GM12801 (cell line): ENCODE results near the gene LATS2.

Experiments used
- TF ChIP-seq, protein P1 (sequence below): IDR thresholded peaks from one replicate; pipeline ENCODE4 v1.5.1; 2011; ENCODE audit warnings: control low read depth; ENCODE audit not compliant: insufficient read length; ENCODE audit errors: extremely low read depth

LATS2 gene

DNA sequence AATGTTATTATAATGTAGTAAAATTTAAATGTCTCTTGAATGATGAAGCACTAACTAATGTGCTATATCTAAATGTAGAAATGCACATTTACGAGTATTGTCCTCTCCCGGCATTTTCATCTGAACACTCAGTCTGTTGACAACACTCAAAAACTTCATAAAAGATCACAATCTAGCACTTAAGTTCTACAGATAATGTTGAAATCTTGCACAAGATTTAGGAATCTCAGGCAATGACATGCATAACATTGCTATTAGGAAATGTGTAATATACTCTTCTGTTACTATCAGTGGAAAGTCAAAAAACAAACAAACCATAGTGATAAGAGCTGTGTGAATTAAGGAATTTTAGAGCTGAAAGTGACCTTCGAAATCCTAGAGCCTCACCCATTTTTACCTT, 121.3 kb downstream of the LATS2 start:
- TF ChIP-seq, protein P1, sequence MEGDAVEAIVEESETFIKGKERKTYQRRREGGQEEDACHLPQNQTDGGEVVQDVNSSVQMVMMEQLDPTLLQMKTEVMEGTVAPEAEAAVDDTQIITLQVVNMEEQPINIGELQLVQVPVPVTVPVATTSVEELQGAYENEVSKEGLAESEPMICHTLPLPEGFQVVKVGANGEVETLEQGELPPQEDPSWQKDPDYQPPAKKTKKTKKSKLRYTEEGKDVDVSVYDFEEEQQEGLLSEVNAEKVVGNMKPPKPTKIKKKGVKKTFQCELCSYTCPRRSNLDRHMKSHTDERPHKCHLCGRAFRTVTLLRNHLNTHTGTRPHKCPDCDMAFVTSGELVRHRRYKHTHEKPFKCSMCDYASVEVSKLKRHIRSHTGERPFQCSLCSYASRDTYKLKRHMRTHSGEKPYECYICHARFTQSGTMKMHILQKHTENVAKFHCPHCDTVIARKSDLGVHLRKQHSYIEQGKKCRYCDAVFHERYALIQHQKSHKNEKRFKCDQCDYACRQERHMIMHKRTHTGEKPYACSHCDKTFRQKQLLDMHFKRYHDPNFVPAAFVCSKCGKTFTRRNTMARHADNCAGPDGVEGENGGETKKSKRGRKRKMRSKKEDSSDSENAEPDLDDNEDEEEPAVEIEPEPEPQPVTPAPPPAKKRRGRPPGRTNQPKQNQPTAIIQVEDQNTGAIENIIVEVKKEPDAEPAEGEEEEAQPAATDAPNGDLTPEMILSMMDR, result no peak

DNA sequence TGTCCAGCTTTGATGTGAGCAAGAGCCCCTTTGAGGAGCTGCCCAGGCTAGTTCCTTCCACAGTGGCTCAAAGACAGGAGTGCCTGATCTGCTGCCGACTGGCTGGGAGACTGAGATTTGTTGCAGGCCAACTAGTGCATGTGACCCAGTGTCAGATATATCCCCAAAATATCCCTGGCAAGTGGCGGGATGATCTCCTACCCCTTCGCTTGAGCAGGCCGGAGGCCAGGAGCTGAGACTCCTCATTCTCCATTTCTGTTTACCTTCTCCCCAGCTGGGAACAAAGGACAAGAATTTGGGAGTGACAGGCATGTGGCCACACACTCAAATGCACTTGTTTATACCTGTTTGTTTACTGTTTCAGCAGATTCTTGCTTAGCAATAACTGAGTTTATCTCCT, 121.7 kb downstream of the LATS2 start:
- TF ChIP-seq, protein P1, result no peak

DNA sequence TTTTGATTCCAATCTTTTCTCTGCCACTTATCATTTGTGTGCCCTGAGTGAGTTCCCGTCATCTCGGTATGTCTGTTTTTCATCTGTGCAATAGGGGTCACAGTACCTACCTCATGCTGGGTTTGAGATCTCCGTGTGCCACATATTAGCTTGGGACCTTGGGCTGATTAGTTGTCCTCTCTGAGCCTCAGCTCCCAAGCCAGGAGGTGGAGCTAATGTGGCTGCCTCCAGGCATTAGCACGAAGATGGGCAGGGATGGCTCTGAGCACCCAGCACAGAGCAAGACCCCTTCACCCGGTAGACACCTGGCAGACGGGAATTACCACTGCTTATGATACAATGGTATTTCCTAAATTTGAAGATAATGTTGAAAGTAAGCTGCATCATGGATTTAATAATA, 123.1 kb downstream of the LATS2 start:
- TF ChIP-seq, protein P1, result no peak

DNA sequence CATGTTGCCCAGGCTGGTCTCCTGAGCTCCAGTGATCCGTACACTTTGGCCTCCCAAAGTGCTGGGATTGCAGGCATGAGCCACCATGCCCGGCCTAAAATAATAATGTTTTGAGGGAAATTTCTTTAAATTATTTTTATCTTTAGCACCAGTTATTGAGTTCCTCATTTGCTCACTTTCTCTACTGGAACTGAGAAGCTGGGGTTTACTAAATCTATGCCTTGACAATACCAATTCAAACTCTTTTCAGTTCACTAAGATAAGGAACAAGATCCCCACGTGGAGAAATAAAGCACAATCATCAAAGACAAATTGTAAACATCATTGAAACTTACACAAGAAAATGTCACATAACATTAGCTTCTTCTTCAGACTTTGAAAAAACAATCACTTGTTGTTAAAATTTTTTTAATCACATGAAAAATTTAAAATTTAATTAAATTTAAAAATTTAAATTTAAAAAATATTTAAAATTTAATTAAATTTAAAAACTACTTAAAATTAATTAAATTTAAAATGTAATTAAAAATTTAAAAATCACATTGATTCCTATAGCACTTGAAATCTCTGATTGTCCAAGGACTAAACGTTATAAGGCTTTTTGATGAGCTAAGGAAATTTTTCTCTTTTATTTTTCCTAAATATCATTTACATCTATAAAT, 133.7 kb downstream of the LATS2 start:
- TF ChIP-seq, protein P1, result no peak

DNA sequence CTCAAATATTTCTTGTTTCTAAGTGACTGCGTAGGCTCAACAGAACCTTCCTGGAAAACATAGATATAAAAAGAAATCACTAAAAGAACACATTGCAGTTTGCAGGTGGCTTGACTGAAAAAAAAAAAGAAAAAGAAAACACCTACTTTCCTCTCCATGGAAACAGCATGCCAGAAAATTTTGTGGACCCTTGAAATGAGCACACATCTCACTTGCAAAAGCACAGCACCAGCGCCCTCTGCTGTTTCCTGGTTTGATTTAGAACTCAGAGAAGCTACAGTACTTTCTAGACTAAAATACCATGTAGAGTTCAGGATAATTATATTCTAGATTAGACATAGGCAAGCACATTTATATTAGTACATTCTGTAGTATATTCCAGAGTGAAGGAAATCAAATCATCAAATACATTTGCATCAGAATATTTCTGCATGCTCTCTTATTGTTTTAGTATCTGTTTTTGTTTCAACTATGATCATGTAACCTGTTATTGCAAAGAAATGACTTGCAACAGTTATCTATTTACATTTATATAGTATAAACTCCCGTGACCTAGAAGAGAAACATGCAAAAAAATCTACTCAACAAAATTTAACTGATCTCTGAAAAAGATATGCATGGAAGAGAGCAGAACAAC, 136.5 kb downstream of the LATS2 start:
- TF ChIP-seq, protein P1, result no peak

DNA sequence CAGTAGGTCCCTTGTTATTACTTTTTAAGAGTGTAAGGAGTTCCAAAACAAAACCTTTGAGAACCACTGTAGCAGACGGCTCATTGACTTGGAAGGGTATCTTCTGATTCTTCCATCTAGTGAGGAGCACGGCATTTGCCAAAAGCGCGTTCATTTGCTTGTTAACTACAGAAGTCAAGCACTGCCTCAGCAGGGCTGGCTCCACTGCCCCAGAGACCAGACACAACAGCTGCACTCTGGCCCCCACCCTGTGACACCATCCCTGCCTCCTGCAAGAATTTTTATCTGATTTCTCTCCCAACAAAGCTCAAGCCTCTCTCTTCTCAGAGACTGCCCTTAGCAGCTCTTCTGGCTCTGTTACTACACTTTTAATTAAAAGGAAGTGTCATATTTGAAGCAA, 138.1 kb downstream of the LATS2 start:
- TF ChIP-seq, protein P1, result no peak
